PFSK-1 (cell line): ENCODE data around the gene NOC2L.
A peak's percentile ranks its signal among the peaks of the same experiment; 100 is the strongest.

ENCODE experiments used
- FOXP2 ChIP-seq: optimal IDR thresholded peaks from 2 replicates; pipeline ENCODE3; 2011; ENCODE audit warnings: borderline replicate concordance, control low read depth, inconsistent platforms; ENCODE audit not compliant: insufficient read depth; ENCODE audit errors: extremely low read length, extremely low read depth
- POLR2AphosphoS5 ChIP-seq: IDR thresholded peaks from 2 replicates; pipeline ENCODE4 v1.6.1; 2012; ENCODE audit warnings: low read depth, mild to moderate bottlenecking, control low read depth, low read length, moderate library complexity
- REST ChIP-seq, 2 experiments: IDR thresholded peaks; 2 replicates each; pipeline versions ENCODE4 v1.6.1 to v1.8.0; 2011 to 2012; ENCODE audit warnings: low read depth in 2 of 2, low read length in 2 of 2, control low read depth in 1 of 2, inconsistent platforms in 1 of 2, mild to moderate bottlenecking in 1 of 2, moderate library complexity in 1 of 2; ENCODE audit not compliant: insufficient read depth in 1 of 2
- SIN3A ChIP-seq: IDR thresholded peaks from 2 replicates; pipeline ENCODE4 v1.6.1; 2012; ENCODE audit warnings: mild to moderate bottlenecking, low read length, moderate library complexity, borderline replicate concordance; ENCODE audit not compliant: insufficient read depth
- TAF1 ChIP-seq: IDR thresholded peaks from 2 replicates; pipeline ENCODE4 v1.6.1; 2012; ENCODE audit warnings: low read length, control low read depth, borderline replicate concordance; ENCODE audit not compliant: insufficient read depth

NOC2L gene

GRCh38 chr1:961132-961669 is 2.1 kb upstream of the NOC2L start:
- TF ChIP-seq FOXP2 (no peak), TAF1 (no peak), REST (IDR thresholded peaks at IDR 0.05; ENCODE audit: insufficient read depth in 1 of 2, low read depth in 2 of 2, low read length in 2 of 2) (no peak), SIN3A (no peak), POLR2AphosphoS5 (no peak)

DNA sequence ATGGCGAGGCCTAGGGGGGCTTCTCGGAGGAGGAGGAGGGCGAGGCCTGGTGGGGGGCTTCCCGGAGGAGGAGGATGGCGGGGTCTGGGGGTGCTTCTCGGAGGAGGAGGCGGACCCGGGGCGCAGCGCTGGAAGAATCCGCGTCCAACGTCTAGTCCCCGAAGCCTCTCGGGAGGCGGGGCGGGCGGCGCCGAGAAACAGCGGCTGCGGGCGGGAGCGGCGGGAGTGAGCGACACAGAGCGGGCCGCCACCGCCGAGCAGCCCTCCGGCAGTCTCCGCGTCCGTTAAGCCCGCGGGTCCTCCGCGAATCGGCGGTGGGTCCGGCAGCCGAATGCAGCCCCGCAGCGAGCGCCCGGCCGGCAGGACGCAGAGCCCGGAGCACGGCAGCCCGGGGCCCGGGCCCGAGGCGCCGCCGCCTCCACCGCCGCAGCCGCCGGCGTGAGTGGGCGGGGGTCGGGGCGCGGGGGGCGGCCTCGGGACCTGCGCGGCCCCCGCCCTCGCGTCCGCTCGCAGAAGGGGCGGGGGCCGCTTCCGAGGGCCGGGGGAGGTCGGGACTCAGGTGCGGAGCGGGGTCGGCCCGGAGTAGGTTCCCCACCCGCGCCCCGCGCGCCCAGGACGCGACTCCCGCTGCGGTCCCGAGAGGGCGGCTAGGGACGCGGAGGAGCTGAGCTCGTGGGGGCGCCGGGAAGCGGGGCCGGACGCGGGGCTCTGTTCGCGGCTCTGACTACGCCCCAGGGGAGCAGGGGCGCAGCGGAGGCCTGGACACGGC is 1.5 kb upstream of the NOC2L start, which contains the start of gene KLHL17:
TSS of gene KLHL17 (plus strand) at position 222 of the 769 bp plus-strand sequence. CDS start at position 332, 110 bp downstream.
- TF ChIP-seq TAF1: no peak
- no peak for TF ChIP-seq REST (IDR thresholded peaks at IDR 0.05; ENCODE audit: insufficient read depth in 1 of 2, low read depth in 2 of 2, low read length in 2 of 2)
- TF ChIP-seq POLR2AphosphoS5: no peak
- no peak for TF ChIP-seq SIN3A
- TF ChIP-seq FOXP2: peak; percentile 13

GRCh38 chr1:959731-960362 is 791 bp upstream of the NOC2L start:
- TF ChIP-seq POLR2AphosphoS5 (no peak), TAF1 (no peak), REST (IDR thresholded peaks at IDR 0.05; ENCODE audit: insufficient read depth in 1 of 2, low read depth in 2 of 2, low read length in 2 of 2) (no peak), SIN3A (no peak), FOXP2 (no peak)

DNA sequence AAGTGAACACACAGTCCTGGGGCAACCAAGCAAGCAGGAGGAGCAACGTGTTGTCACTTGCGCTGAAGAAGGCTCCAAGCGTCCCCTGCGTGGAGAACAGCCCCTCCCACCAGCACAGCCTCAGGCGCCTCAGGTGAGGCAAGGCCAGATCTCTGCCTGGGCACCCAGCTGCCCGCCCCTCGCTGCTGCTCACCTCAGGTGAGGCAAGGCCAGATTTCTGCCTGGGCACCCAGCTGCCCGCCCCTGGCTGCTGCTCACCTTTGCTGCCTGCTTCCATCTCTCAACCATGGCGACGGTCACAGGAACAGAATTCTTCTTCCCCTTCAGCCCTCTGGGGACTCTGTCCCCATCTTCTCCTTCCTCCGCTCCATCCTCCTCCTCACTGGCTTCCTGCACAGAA is 2.4 kb downstream of the NOC2L start:
- TF ChIP-seq TAF1 (no peak), POLR2AphosphoS5 (no peak), SIN3A (no peak), REST (IDR thresholded peaks at IDR 0.05; ENCODE audit: insufficient read depth in 1 of 2, low read depth in 2 of 2, low read length in 2 of 2) (no peak), FOXP2 (no peak)
